HFFc6 (cell line): ENCODE measurements around the gene PIR. TPM values are rescaled to one million over a fixed set of nuclear protein-coding genes. Genes with fewer than 3 reads are reported as not detected.

Experiments
- DNase-seq: peaks from one replicate; pipeline ENCODE4 v3.0.0-alpha.2; 2018
- H3K27ac Mint-ChIP-seq: 2 replicates; pipeline ENCODE4 v1.8.0; 2020; ENCODE audit warnings: mild to moderate bottlenecking, mixed read lengths
- H3K27me3 Mint-ChIP-seq: 2 replicates; pipeline ENCODE4 v1.8.0; 2021; ENCODE audit warnings: mild to moderate bottlenecking, moderate library complexity, mixed read lengths; ENCODE audit not compliant: insufficient read depth
- H3K36me3 Mint-ChIP-seq: 2 replicates; pipeline ENCODE4 v1.8.0; 2021; ENCODE audit warnings: low read depth, mixed read lengths
- H3K4me1 Mint-ChIP-seq: 2 replicates; pipeline ENCODE4 v1.8.0; 2020; ENCODE audit warnings: low read depth, mixed read lengths
- H3K4me3 Mint-ChIP-seq: 2 replicates; pipeline ENCODE4 v1.8.0; 2020; ENCODE audit warnings: mild to moderate bottlenecking, moderate library complexity, mixed read lengths
- H3K9me3 Mint-ChIP-seq: 2 replicates; pipeline ENCODE4 v1.8.0; 2020; ENCODE audit warnings: mild to moderate bottlenecking, mixed read lengths
- CTCF ChIP-seq: fragments of 200-600 bp; sonication (generic); IDR thresholded peaks from 2 replicates; pipeline ENCODE4 v1.5.0; 2021; ENCODE audit warnings: antibody characterized with exemption, mild to moderate bottlenecking
- total RNA-seq, 6 experiments: library from RNA; stranded (reverse); fragmentation: NEBNext Ultra II Directional; extraction: Animal tissue kit (Norgen Biotek cat#: 25700); gene quantifications; 2 replicates in 1 of 6; 3 replicates in 5 of 6; pipeline ENCODE4 v1.2.3, GENCODE V29; 2021

PIR gene
- total RNA-seq, 6 experiments from 2014 or later: 4.3 to 8.8 (median 6.7) TPM

- no peaks in the 10 kb centered on the region for H3K36me3 Mint-ChIP-seq
- no peaks in the 10 kb centered on the region for H3K4me1 Mint-ChIP-seq
- no peak for DNase-seq
- H3K9me3 Mint-ChIP-seq: no peaks in the 10 kb centered on the region
- no peak overlapping the region for H3K4me3 Mint-ChIP-seq
- TF ChIP-seq CTCF: no peak
- H3K27me3 Mint-ChIP-seq: no peaks in the 10 kb centered on the region
- H3K27ac Mint-ChIP-seq: no peak overlapping the region
Observed at GRCh38 chrX:15398874-15399273, 94.3 kb downstream of the PIR start.

GRCh38 chrX:15395789-15396188, 97.3 kb downstream of the PIR start:
- no peak for TF ChIP-seq CTCF
- DNase-seq: no peak
- no peaks in the 10 kb centered on the region for H3K9me3 Mint-ChIP-seq

GRCh38 chrX:15391850-15392249, 101.3 kb downstream of the PIR start:
- Mint-ChIP-seq H3K36me3 (no peaks in the 10 kb centered on the region), H3K27me3 (no peaks in the 10 kb centered on the region; the same call in 1 of the 2 replicates), H3K4me1 (no peaks in the 10 kb centered on the region), H3K27ac (no peak overlapping the region), H3K4me3 (no peak overlapping the region), H3K9me3 (no peaks in the 10 kb centered on the region)
- DNase-seq: no peak
- no peak for TF ChIP-seq CTCF

More at GRCh38 chrX:15395789-15396188, 97.3 kb downstream of the PIR start:
- H3K4me1 Mint-ChIP-seq: no peaks in the 10 kb centered on the region
- no peak overlapping the region for H3K27ac Mint-ChIP-seq
- H3K27me3 Mint-ChIP-seq: no peaks in the 10 kb centered on the region
- H3K4me3 Mint-ChIP-seq: no peak overlapping the region
- no peaks in the 10 kb centered on the region for H3K36me3 Mint-ChIP-seq

GRCh38 chrX:15384304-15384703, 108.8 kb downstream of the PIR start, which contains the start of gene VEGFD:
TSS of gene VEGFD (minus strand) at chrX:15384413. CDS start at chrX:15383946, 467 bp downstream.
- Mint-ChIP-seq H3K36me3 (no peaks in the 10 kb centered on the region), H3K9me3 (no peaks in the 10 kb centered on the region), H3K27ac (no peak within 1 kb of the TSS), H3K4me1 (no peaks in the 10 kb centered on the region), H3K4me3 (no peak within 1 kb of the TSS), H3K27me3 (no peaks in the 10 kb centered on the region; the same call in 1 of the 2 replicates)
- TF ChIP-seq CTCF: no peak
- no peak for DNase-seq

GRCh38 chrX:15382813-15383212, 110.3 kb downstream of the PIR start:
- Mint-ChIP-seq H3K4me1 (no peaks in the 10 kb centered on the region), H3K27ac (no peak overlapping the region), H3K4me3 (no peak overlapping the region), H3K9me3 (no peaks in the 10 kb centered on the region), H3K27me3 (no peaks in the 10 kb centered on the region; the same call in 1 of the 2 replicates), H3K36me3 (no peaks in the 10 kb centered on the region)
- TF ChIP-seq CTCF: peak; percentile 37
- DNase-seq: no peak

GRCh38 chrX:15376956-15377355, 116.2 kb downstream of the PIR start:
- no peak for TF ChIP-seq CTCF
- peak; percentile 0 for DNase-seq

More at GRCh38 chrX:15376956-15377355, 116.2 kb downstream of the PIR start:
- Mint-ChIP-seq H3K4me3 (no peak overlapping the region), H3K36me3 (no peaks in the 10 kb centered on the region), H3K9me3 (no peaks in the 10 kb centered on the region; the same call in 1 of the 2 replicates), H3K27ac (no peak overlapping the region), H3K27me3 (no peaks in the 10 kb centered on the region; the same call in 1 of the 2 replicates), H3K4me1 (peaks cover 14% of the 10 kb centered on the region)
